IMR-90 (cell line): Measurements from ENCODE around the gene GPC6. TPM values are rescaled to one million over a fixed set of nuclear protein-coding genes. Genes with fewer than 3 reads are reported as not detected.

Source experiments
- ATAC-seq: fragments of 200-7000 bp; cut with Tn5 transposase; 2 replicates; pipeline ENCODE4 v1.9.1; 2020; ENCODE audit warnings: low read depth, mild to moderate bottlenecking, moderate library complexity
- BruUV-seq: library from RNA; stranded (reverse); fragments of 400-500 nt; replicated peaks from 2 replicates; lab custom pipeline; 2021; lab: Mats Ljungman, UMichigan
- CTCF ChIA-PET: fragments of 300-600 bp; formaldehyde crosslinking; extraction: SDS; loops from one replicate; lab custom pipeline; 2021; ENCODE audit warnings: antibody characterized with exemption; lab: Yijun Ruan, JAX
- POLR2A ChIA-PET: fragments of 300-600 bp; sonication (Branson Sonifier 250); formaldehyde crosslinking; loops from one replicate; lab custom pipeline; 2022; ENCODE audit warnings: antibody characterized with exemption; ENCODE audit not compliant: unreplicated experiment; lab: Charles Lee
- DNase-seq: peaks from one replicate; pipeline ENCODE4 v3.0.0; 2013
- H2AFZ ChIP-seq: replicated peaks from 2 replicates; pipeline ENCODE3; 2013; ENCODE audit warnings: low read length, mild to moderate bottlenecking; ENCODE audit not compliant: poor library complexity
- H2AK5ac ChIP-seq: 2 replicates; pipeline ENCODE4 v1.6.1; 2013; ENCODE audit warnings: low read depth, low read length, inconsistent platforms
- H2AK9ac ChIP-seq: replicated peaks from 2 replicates; pipeline ENCODE3; 2013; ENCODE audit warnings: mild to moderate bottlenecking, low read depth, low read length, moderate library complexity; ENCODE audit not compliant: poor library complexity
- H2BK120ac ChIP-seq: 2 replicates; pipeline ENCODE4 v1.6.1; 2013; ENCODE audit warnings: low read depth, low read length, inconsistent platforms
- H2BK15ac ChIP-seq: 3 replicates; pipeline ENCODE4 v1.6.1; 2013; ENCODE audit warnings: low read depth, low read length, inconsistent platforms
- H2BK20ac ChIP-seq: 2 replicates; pipeline ENCODE4 v1.6.1; 2013; ENCODE audit warnings: low read depth, mild to moderate bottlenecking, inconsistent platforms, low read length, moderate library complexity
- H2BK5ac ChIP-seq: 2 replicates; pipeline ENCODE4 v1.6.1; 2013; ENCODE audit warnings: mild to moderate bottlenecking, low read depth, low read length, inconsistent platforms; ENCODE audit not compliant: poor library complexity, severe bottlenecking
- H3K14ac ChIP-seq: replicated peaks from 2 replicates; pipeline ENCODE4 v1.6.1; 2013; ENCODE audit warnings: low read depth, low read length, inconsistent platforms
- H3K18ac ChIP-seq: 2 replicates; pipeline ENCODE4 v1.6.1; 2013; ENCODE audit warnings: low read depth, low read length, control low read depth
- H3K23ac ChIP-seq: 2 replicates; pipeline ENCODE4 v1.6.1; 2013; ENCODE audit warnings: low read depth, low read length, inconsistent platforms
- H3K27ac ChIP-seq: 2 replicates; pipeline ENCODE4 v1.5.1; 2013; ENCODE audit warnings: mild to moderate bottlenecking, control low read depth, low read length; ENCODE audit not compliant: insufficient read depth
- H3K27me3 ChIP-seq: 2 replicates; pipeline ENCODE4 v1.6.1; 2013; ENCODE audit warnings: low read length; ENCODE audit not compliant: control insufficient read depth, insufficient read depth
- H3K36me3 ChIP-seq: 2 replicates; pipeline ENCODE4 v1.6.1; 2013; ENCODE audit warnings: low read length, mixed read lengths; ENCODE audit not compliant: control insufficient read depth, insufficient read depth
- H3K4ac ChIP-seq: 2 replicates; pipeline ENCODE4 v1.6.1; 2013; ENCODE audit warnings: low read depth, low read length, inconsistent platforms
- H3K4me1 ChIP-seq: 2 replicates; pipeline ENCODE4 v1.6.1; 2013; ENCODE audit warnings: low read length, mixed read lengths; ENCODE audit not compliant: control insufficient read depth, insufficient read depth
- H3K4me2 ChIP-seq: 2 replicates; pipeline ENCODE4 v1.6.1; 2013; ENCODE audit warnings: low read depth, mild to moderate bottlenecking, control low read depth, low read length, moderate library complexity
- H3K4me3 ChIP-seq: 2 replicates; pipeline ENCODE4 v1.5.1; 2013; ENCODE audit warnings: low read depth, mild to moderate bottlenecking, control low read depth, low read length, moderate library complexity; ENCODE audit not compliant: insufficient read depth
- H3K56ac ChIP-seq: 2 replicates; pipeline ENCODE4 v1.6.1; 2013; ENCODE audit warnings: low read length, inconsistent platforms; ENCODE audit not compliant: insufficient read depth; ENCODE audit errors: extremely low read depth
- H3K79me1 ChIP-seq, 2 experiments: 2 replicates each; pipeline ENCODE4 v1.6.1; 2013; ENCODE audit warnings: low read length in 2 of 2, inconsistent platforms in 1 of 2, low read depth in 1 of 2
- H3K9ac ChIP-seq: 2 replicates; pipeline ENCODE4 v1.6.1; 2013; ENCODE audit warnings: low read depth, low read length, control low read depth
- H3K9me1 ChIP-seq: 2 replicates; pipeline ENCODE4 v1.6.1; 2013; ENCODE audit warnings: low read length, inconsistent platforms; ENCODE audit not compliant: insufficient read depth
- H3K9me3 ChIP-seq: 2 replicates; pipeline ENCODE4 v1.6.1; 2013; ENCODE audit warnings: low read length; ENCODE audit not compliant: control insufficient read depth, insufficient read depth
- H4K20me1 ChIP-seq: 2 replicates; pipeline ENCODE4 v1.6.1; 2013; ENCODE audit warnings: low read length, inconsistent platforms; ENCODE audit not compliant: insufficient read depth
- H4K5ac ChIP-seq: 2 replicates; pipeline ENCODE4 v1.6.1; 2013; ENCODE audit warnings: mild to moderate bottlenecking, low read depth, low read length, control low read depth
- H4K8ac ChIP-seq, 2 experiments: 2 replicates each; pipeline ENCODE4 v1.6.1; 2013; ENCODE audit warnings: low read depth in 2 of 2, low read length in 2 of 2, control low read depth in 1 of 2, inconsistent platforms in 1 of 2
- H4K91ac ChIP-seq: 2 replicates; pipeline ENCODE4 v1.6.1; 2013; ENCODE audit warnings: low read depth, low read length, inconsistent platforms; ENCODE audit not compliant: insufficient read depth
- CEBPB ChIP-seq: IDR thresholded peaks from 2 replicates; pipeline ENCODE4 v1.6.1; 2012; ENCODE audit warnings: low read depth, low read length, improper control_type of control experiment
- CHD1 ChIP-seq: IDR thresholded peaks from 2 replicates; pipeline ENCODE4 v1.6.1; 2012; ENCODE audit warnings: low read depth, low read length, improper control_type of control experiment
- FOS ChIP-seq: fragments of 150-350 bp; IDR thresholded peaks from 2 replicates; pipeline ENCODE4 v1.6.1; 2016; ENCODE audit warnings: low read depth, low read length
- MAFK ChIP-seq: IDR thresholded peaks from 2 replicates; pipeline ENCODE4 v1.6.1; 2012; ENCODE audit warnings: low read depth, low read length, improper control_type of control experiment
- MAZ ChIP-seq: IDR thresholded peaks from 2 replicates; pipeline ENCODE4 v1.6.1; 2012; ENCODE audit warnings: low read depth, mild to moderate bottlenecking, low read length, improper control_type of control experiment, moderate library complexity, borderline replicate concordance
- MXI1 ChIP-seq: IDR thresholded peaks from 2 replicates; pipeline ENCODE4 v1.6.1; 2012; ENCODE audit warnings: low read depth, mild to moderate bottlenecking, low read length, moderate library complexity, borderline replicate concordance
- NFE2L2 ChIP-seq: fragments of 150-350 bp; IDR thresholded peaks from 2 replicates; pipeline ENCODE4 v1.6.1; 2016; ENCODE audit warnings: low read depth, mild to moderate bottlenecking, low read length
- POLR2A ChIP-seq: IDR thresholded peaks from 2 replicates; pipeline ENCODE4 v1.6.1; 2012; ENCODE audit warnings: mild to moderate bottlenecking, low read depth, low read length
- RAD21 ChIP-seq: IDR thresholded peaks from 2 replicates; pipeline ENCODE4 v1.6.1; 2012; ENCODE audit warnings: low read length, improper control_type of control experiment
- RCOR1 ChIP-seq: IDR thresholded peaks from 2 replicates; pipeline ENCODE4 v1.6.1; 2012; ENCODE audit warnings: mild to moderate bottlenecking, low read length, improper control_type of control experiment; ENCODE audit not compliant: insufficient replicate concordance
- RFX5 ChIP-seq: IDR thresholded peaks from 2 replicates; pipeline ENCODE4 v1.8.0; 2012; ENCODE audit warnings: low read depth, mild to moderate bottlenecking, low read length, moderate library complexity
- SMC3 ChIP-seq: fragments of 150-350 bp; IDR thresholded peaks from 2 replicates; pipeline ENCODE4 v1.6.1; 2016; ENCODE audit warnings: low read depth, mild to moderate bottlenecking, antibody characterized with exemption, low read length, moderate library complexity
- WGBS, 2 experiments: methylation state at CpG; one replicate each; pipeline versions ENCODE4 v1.1.5 to v1.1.7; 2013; ENCODE audit warnings: missing lambda C conversion rate in 2 of 2; ENCODE audit not compliant: insufficient read length in 1 of 2; ENCODE audit errors: extremely low coverage in 2 of 2; 5-methylcytosine and 5-hydroxymethylcytosine counted together
- dilution Hi-C: fragments of 300-500 bp; cut with HindIII; formaldehyde crosslinking; loops from one replicate; pipeline ENCODE4 v1.14.3; 2018; ENCODE audit warnings: low sequenced_read_pairs; ENCODE audit not compliant: unreplicated experiment
- in situ Hi-C: fragments of 300-500 bp; cut with MboI; formaldehyde crosslinking; loops from 3 replicates; pipeline ENCODE4 v1.14.3; 2019; ENCODE audit warnings: low sequenced_read_pairs, inconsistent platforms, mixed read lengths
- intact Hi-C: fragments of 100-400 bp; cut with micrococcal nuclease; formaldehyde crosslinking; loops from 2 replicates; pipeline ENCODE4 v1.10.0; 2022
- polyA plus RNA-seq, 3 experiments: library from polyadenylated mRNA; depleted of rRNA; stranded (reverse); fragments of >200 nt; gene quantifications; 2 replicates each; pipeline ENCODE4 v1.2.3, GENCODE V29; 2012; ENCODE audit warnings: low replicate concordance in 1 of 3
- total RNA-seq: library from RNA; depleted of rRNA; stranded (reverse); fragments of >200 nt; gene quantifications from 2 replicates; pipeline ENCODE4 v1.2.3, GENCODE V29; 2012
- TF ChIP-seq, protein P1 (sequence below): fragments of 150-350 bp; IDR thresholded peaks from 2 replicates; pipeline ENCODE4 v1.6.1; 2017; ENCODE audit warnings: mild to moderate bottlenecking, antibody characterized with exemption, low read length, low read depth
- TF ChIP-seq, protein P2 (sequence below): conservative IDR thresholded peaks from 2 replicates; pipeline ENCODE4 v1.5.1; 2012; ENCODE audit warnings: mild to moderate bottlenecking, low read depth, low read length, improper control_type of control experiment

Gene GPC6
- total and polyA plus RNA-seq, 2 of the 4 experiments (the other 2 are of a cell fraction) = 14.9 to 39.4 TPM

DNA sequence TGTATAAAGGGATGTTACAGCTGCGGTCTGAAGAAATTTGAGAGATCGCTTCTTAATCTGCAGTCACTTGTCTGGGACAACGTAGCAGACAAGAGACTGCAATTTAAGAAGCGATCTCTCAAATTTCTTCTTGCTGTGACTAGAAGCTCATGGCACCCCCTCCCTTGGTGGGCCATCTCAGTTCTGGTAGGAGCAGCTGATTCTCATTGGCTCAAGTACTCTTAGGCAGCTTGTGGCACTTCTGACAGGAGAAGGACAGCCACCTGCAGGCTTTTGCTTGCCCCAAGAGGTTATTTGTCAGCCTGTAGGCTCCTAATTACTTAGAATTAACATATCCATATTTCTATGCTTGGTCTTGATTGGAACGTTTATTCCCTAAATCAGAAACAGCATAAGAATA, 749.9 kb downstream of the GPC6 start:
- Histone ChIP-seq H3K14ac (no peak overlapping the region), H2AK9ac (no peak overlapping the region), H3K56ac (no peak overlapping the region), H3K4me1 (no peaks in the 10 kb centered on the region), H2BK120ac (no peak overlapping the region), H3K18ac (no peak overlapping the region), H3K4me2 (no peak overlapping the region), H3K4ac (no peak overlapping the region), H3K9ac (no peak overlapping the region), H2AFZ (no peak overlapping the region), H3K23ac (no peak overlapping the region), H4K91ac (no peak overlapping the region), H3K36me3 (no peaks in the 10 kb centered on the region), H3K79me1 (no peaks in the 10 kb centered on the region), H4K20me1 (no peaks in the 10 kb centered on the region), H3K4me3 (no peak overlapping the region), H2BK15ac (no peak overlapping the region), H2AK5ac (no peak overlapping the region), H4K8ac (no peak overlapping the region), H4K5ac (no peak overlapping the region), H3K9me3 (peaks cover 3% of the 10 kb centered on the region), H3K27ac (no peak overlapping the region), H3K9me1 (no peaks in the 10 kb centered on the region), H2BK20ac (no peak overlapping the region), H3K27me3 (no peaks in the 10 kb centered on the region), H2BK5ac (no peak overlapping the region)
- 87% methylated on average over 2 of the region's 5 CpGs; no CpG with 5 or more reads in 1 of the 2 experiments for WGBS, 2 experiments
- ATAC-seq = no peak
- CTCF ChIA-PET = no interaction called here
- in situ Hi-C loops (no loop called here), intact Hi-C loops (no loop called here), dilution Hi-C loops (no loop called here)
- no peak for DNase-seq
- TF ChIP-seq, protein P1, sequence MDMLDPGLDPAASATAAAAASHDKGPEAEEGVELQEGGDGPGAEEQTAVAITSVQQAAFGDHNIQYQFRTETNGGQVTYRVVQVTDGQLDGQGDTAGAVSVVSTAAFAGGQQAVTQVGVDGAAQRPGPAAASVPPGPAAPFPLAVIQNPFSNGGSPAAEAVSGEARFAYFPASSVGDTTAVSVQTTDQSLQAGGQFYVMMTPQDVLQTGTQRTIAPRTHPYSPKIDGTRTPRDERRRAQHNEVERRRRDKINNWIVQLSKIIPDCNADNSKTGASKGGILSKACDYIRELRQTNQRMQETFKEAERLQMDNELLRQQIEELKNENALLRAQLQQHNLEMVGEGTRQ = no peak
- no peak for TF ChIP-seq RFX5
- TF ChIP-seq SMC3 = no peak
- no peak for TF ChIP-seq MAFK
- TF ChIP-seq RCOR1 = no peak
- TF ChIP-seq POLR2A = no peak
- TF ChIP-seq RAD21 = no peak
- TF ChIP-seq CEBPB = no peak
- no peak for TF ChIP-seq MXI1
- TF ChIP-seq CHD1 = no peak
- TF ChIP-seq NFE2L2 = no peak
- TF ChIP-seq, protein P2, sequence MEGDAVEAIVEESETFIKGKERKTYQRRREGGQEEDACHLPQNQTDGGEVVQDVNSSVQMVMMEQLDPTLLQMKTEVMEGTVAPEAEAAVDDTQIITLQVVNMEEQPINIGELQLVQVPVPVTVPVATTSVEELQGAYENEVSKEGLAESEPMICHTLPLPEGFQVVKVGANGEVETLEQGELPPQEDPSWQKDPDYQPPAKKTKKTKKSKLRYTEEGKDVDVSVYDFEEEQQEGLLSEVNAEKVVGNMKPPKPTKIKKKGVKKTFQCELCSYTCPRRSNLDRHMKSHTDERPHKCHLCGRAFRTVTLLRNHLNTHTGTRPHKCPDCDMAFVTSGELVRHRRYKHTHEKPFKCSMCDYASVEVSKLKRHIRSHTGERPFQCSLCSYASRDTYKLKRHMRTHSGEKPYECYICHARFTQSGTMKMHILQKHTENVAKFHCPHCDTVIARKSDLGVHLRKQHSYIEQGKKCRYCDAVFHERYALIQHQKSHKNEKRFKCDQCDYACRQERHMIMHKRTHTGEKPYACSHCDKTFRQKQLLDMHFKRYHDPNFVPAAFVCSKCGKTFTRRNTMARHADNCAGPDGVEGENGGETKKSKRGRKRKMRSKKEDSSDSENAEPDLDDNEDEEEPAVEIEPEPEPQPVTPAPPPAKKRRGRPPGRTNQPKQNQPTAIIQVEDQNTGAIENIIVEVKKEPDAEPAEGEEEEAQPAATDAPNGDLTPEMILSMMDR = no peak
- TF ChIP-seq FOS = no peak
- TF ChIP-seq MAZ = no peak
- BruUV-seq = no TSS peak
- POLR2A ChIA-PET = interaction anchor here (0.7 kb wide), 1 partner anchor 359 kb away, joined by 8 read pairs; no protein-coding TSS in a partner anchor
